Muscle of leg (tissue), 11 donors: ENCODE results near the gene CSKMT. TPM values are rescaled to one million over a fixed set of nuclear protein-coding genes. Genes with fewer than 3 reads are reported as not detected.
"Not testable (repeated sequence)": the region's sequence is repeated elsewhere in the genome, so short reads cannot be mapped to it uniquely, and the experiment has no call there.

ENCODE experiments used
- DNase-seq: peaks from one replicate; pipeline ENCODE4 v3.0.0; 2013
- H3K27ac ChIP-seq: one replicate; pipeline ENCODE4 v1.5.1; 2013; ENCODE audit warnings: mild to moderate bottlenecking, low read length, control low read depth
- H3K27me3 ChIP-seq: one replicate; pipeline ENCODE4 v1.6.1; 2013; ENCODE audit warnings: low read length; ENCODE audit not compliant: control insufficient read depth, insufficient read depth
- H3K36me3 ChIP-seq: one replicate; pipeline ENCODE4 v1.6.1; 2013; ENCODE audit warnings: low read length; ENCODE audit not compliant: control insufficient read depth, insufficient read depth
- H3K4me1 ChIP-seq: one replicate; pipeline ENCODE4 v1.6.1; 2013; ENCODE audit warnings: low read length; ENCODE audit not compliant: control insufficient read depth, insufficient read depth
- H3K4me3 ChIP-seq: one replicate; pipeline ENCODE4 v1.5.1; 2013; ENCODE audit warnings: low read length, control low read depth
- H3K9me3 ChIP-seq: replicated peaks from 2 replicates; pipeline ENCODE4 v1.6.1; 2013; ENCODE audit warnings: low read depth, low read length; ENCODE audit not compliant: control insufficient read depth
- WGBS: methylation state at CpG from one replicate; pipeline ENCODE4 v1.1.5; 2013; ENCODE audit warnings: missing lambda C conversion rate; ENCODE audit not compliant: insufficient coverage; 5-methylcytosine and 5-hydroxymethylcytosine counted together
- polyA plus RNA-seq, 8 donors: library from polyadenylated mRNA; unstranded; fragments of 120-200 nt; gene quantifications; one replicate each; pipeline versions ENCODE4 v1.2.1 to v1.2.3, GENCODE V29; 2013; ENCODE audit warnings: inconsistent platforms in 1 of 8, low replicate concordance in 1 of 8; ENCODE audit not compliant: insufficient read length in 8 of 8, insufficient read depth in 1 of 8
- total RNA-seq: library from RNA; stranded (reverse); fragments of 120-200 nt; gene quantifications from one replicate; pipeline ENCODE4 v1.2.4, GENCODE V29; 2013

Gene CSKMT
- total and polyA plus RNA-seq, 9 donors, result 2.6 to 7.6 (median 4.1) TPM

DNA sequence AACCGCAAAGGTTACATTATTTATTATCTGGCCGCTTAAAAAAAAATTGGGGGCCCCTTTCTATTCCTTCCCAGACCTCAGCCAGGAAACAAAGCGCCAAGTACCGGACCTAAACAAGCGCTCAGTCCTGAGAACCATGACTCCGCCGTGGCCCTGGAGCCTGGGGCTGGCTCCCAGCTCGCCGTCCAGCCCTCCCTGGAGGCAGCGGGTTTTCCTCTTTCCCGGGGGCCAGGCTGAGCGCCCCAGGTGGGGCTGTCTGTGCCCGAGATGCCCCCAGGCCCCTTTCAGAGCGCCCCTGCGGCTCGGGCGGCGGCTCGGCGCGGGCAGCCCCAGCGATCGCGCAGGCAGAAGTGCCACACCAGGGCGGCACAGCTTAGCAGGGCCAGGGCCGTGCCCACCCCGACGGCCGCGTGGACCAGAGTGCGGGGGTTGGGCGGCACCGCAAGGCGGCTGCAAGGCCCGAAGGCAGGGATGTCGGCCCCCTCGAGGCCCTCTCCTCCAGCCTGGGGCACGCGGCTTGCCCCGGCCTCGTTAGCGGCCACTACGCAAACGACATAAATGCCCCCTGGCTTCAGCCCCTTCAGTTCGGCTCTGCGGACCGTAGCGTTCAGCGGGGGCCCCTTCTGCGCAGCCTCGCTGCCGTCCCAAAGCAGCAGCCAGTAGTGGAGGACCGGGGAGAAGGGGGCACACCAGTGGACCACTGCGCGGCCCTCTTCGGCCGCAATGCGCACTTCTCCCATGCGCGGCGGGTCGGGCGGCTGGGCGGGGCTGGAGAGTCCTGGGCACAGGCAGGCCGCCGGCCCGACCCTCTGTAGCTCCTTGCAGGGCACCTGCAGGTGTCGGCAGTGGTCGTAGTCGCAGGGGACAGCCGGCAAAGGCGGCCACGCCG lies 22.6 kb downstream of the CSKMT start:
- Histone ChIP-seq H3K36me3 (peaks cover 24% of the 10 kb centered on the region), H3K9me3 (no peaks in the 10 kb centered on the region), H3K4me3 (peak overlapping the region; percentile 46), H3K27me3 (peaks cover 7% of the 10 kb centered on the region), H3K4me1 (peaks cover 36% of the 10 kb centered on the region), H3K27ac (peak overlapping the region; percentile 96)
- WGBS, result 19% methylated on average over 74 of the region's 74 CpGs
- DNase-seq, result no peak

DNA sequence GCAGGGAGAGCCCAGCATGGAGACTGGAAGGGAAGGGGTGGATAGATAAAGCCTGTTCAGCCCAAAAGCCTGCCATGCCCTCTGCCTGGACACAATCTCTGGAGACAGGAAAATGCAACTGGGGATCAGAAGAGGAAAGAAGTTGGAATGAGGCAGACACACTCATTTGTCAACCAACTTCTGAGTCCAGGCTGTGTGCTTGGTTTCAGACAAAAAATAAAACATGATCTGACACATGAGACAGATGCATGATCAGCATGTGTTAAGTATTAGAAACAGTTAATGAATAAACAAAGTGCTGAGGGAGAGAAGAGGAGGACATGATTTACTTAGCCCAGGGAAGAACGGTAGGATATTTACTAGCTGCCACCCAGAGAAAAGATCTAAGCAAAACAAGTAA lies 23.4 kb downstream of the CSKMT start:
- WGBS, result no CpG with 5 or more reads among the region's 1 CpG

DNA sequence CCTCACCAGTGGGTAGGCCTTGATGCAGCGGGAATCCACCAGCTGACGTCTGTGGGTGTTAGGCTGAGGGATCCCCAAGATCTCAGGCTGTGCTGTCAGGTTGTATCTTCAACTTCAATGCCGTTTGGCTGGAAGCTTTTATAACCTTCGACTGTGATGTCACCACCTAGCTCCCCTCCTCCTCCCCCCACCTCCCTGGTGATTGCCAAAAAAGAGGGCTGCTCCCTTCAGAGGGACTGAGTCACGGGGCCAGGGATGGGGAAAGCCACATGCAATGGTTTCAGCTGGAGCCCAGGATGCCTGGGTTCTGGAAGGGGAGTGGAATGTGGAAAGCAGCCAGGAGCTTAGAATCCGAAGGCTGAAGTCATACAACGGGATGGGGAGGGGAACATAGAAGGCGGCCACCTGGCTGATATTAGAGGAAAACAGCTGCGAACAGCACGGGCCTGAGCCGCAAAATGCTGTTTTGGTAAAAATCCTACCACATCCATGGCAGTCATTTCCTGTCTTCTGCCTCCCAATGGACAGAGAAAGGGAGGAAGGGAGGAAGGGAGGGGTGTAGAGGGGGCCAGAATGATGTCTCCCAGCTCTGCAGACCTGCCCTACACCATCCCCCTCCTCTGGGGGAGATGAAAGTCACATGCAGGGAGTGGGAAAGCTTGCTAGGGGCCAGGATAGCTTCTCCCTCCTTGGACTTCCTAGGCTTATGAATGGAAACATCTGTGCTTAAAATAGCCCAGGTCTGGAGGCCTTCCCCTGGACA lies 24.5 kb downstream of the CSKMT start, which contains the start of gene LRRN4CL:
TSS of gene LRRN4CL (minus strand) at position 110 of the 763 bp plus-strand sequence. CDS start 1,022 bp downstream, outside the sequence.
- H3K4me3 ChIP-seq, result peak within 1 kb of the TSS; percentile 46

More for the DNA sequence above, 23.4 kb downstream of the CSKMT start:
- peaks cover 7% of the 10 kb centered on the region for H3K27me3 ChIP-seq
- H3K27ac ChIP-seq, result peak overlapping the region; percentile 96
- DNase-seq, result no peak
- no peaks in the 10 kb centered on the region for H3K9me3 ChIP-seq
- peaks cover 36% of the 10 kb centered on the region for H3K4me1 ChIP-seq
- H3K4me3 ChIP-seq, result peak overlapping the region; percentile 46
- H3K36me3 ChIP-seq, result peaks cover 30% of the 10 kb centered on the region

DNA sequence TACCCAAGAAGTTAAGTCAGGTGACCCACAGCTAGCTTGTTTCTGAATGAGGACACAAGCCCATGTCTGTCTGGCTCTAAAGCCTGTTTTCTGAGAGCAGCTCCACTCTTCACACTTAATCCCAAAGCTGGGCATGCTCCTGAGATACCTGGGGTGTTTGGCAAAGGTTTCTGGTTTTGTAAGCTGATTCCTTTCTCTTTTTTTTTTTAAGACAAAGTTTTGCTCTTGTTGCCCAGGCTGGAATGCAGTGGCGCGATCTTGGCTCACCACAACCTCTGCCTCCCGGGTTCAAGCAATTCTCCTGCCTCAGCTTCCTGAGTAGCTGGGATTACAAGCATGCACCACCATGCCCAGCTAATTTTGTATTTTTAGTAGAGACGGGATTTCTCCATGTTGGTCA lies 28.5 kb downstream of the CSKMT start:
- not testable (repeated sequence) for H3K4me3 ChIP-seq, H3K27me3 ChIP-seq, H3K27ac ChIP-seq, H3K9me3 ChIP-seq, DNase-seq
- no CpG with 5 or more reads among the region's 4 CpGs for WGBS
- Histone ChIP-seq H3K36me3 (peaks cover 44% of the 10 kb centered on the region), H3K4me1 (peaks cover 28% of the 10 kb centered on the region)

More for the DNA sequence above, 24.5 kb downstream of the CSKMT start, which contains the start of gene LRRN4CL:
- H3K27me3 ChIP-seq, result peaks cover 7% of the 10 kb centered on the region
- peaks cover 36% of the 10 kb centered on the region for H3K4me1 ChIP-seq
- peak within 1 kb of the TSS; percentile 96 for H3K27ac ChIP-seq
- H3K9me3 ChIP-seq, result no peaks in the 10 kb centered on the region
- peak; percentile 97 for DNase-seq
- WGBS, result 8% methylated on average over 2 of the region's 11 CpGs
- H3K36me3 ChIP-seq, result peaks cover 38% of the 10 kb centered on the region

DNA sequence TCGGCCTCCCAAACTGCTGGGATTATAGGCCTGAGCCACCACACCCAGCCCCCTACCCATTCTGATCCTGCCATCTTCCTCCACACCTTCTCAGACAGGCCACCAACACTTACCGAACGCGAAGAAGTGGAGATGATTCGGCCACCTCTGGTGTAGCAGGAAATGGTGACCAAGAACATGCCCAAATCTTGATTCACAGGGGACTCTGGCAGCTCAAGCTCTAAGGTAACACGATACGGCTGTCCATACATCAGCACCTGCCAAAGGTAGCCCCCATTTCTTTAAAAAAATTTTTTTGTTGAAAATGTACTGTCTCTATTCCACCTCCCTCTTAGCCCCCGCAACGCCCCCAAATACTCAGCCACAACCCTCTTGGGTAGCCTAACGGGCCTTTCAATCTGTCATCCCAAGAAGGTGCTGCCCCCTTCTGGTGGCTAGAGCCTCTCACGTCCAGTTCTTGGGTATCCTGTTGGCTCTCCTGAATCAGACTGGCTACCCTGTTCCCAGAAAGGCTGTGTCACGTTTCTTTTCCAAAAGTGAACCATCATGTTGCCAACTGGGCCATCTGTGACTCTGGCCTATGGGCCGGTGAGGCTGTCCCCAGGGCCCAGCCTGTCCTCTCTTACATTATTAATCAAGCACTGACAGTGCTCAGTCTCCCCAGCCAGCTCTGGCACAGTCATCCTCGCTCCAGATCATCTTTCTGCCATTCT lies 29.5 kb downstream of the CSKMT start:
- Histone ChIP-seq H3K27me3 (no peaks in the 10 kb centered on the region), H3K4me3 (no peak overlapping the region), H3K9me3 (no peaks in the 10 kb centered on the region), H3K4me1 (peaks cover 18% of the 10 kb centered on the region), H3K36me3 (peaks cover 44% of the 10 kb centered on the region), H3K27ac (no peak overlapping the region)
- WGBS, result 37% methylated on average over 13 of the region's 14 CpGs
- DNase-seq, result peak; percentile 89

DNA sequence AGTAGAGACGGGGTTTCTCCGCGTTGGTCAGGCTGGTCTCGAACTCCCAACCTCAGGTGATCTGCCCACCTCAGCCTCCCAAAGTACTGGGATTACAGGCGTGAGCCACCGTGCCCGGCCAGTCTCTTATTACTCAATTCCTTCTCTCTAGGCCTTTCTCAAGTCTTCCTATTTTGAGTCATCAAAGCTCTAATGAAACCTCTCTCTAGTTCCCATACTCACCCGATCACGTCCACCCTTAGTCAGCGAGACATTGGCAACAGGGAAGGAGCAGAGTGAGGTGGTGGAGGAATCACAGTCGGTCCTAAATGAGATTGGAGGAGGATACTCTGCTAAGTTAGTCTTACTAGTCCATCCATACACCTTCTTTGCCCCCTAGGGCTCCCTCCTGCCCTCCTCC lies 37.1 kb downstream of the CSKMT start:
- 100% methylated on average over 3 of the region's 11 CpGs for WGBS
- H3K4me3 ChIP-seq, result no peak overlapping the region
- no peaks in the 10 kb centered on the region for H3K27me3 ChIP-seq
- no peak overlapping the region for H3K27ac ChIP-seq
- H3K9me3 ChIP-seq, result no peaks in the 10 kb centered on the region
- DNase-seq, result no peak
- H3K36me3 ChIP-seq, result peaks cover 24% of the 10 kb centered on the region
- peaks cover 21% of the 10 kb centered on the region for H3K4me1 ChIP-seq

DNA sequence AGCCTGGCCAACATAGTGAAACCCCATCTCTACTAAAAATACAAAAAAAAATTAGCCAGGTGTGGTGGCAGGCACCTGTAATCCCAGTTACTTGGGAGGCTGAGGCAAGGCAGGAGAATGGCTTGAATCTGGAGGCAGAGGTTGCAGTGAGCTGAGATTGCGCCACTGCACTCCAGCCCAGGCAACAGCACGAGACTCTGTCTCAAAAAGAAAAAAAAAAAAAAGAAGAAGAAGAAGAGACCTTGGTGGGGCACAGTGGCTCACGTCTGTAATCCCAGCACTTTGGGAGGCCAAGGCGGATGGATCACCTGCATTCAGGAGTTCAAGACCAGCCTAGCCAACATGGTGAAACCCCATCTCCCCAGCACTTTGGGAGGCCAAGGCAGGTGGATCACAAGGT lies 38.8 kb downstream of the CSKMT start:
- H3K4me1 ChIP-seq, result peaks cover 33% of the 10 kb centered on the region
- H3K27me3 ChIP-seq, H3K4me3 ChIP-seq, H3K9me3 ChIP-seq, H3K27ac ChIP-seq, DNase-seq: not testable (repeated sequence)
- 100% methylated on average over 1 of the region's 4 CpGs for WGBS
- H3K36me3 ChIP-seq, result peaks cover 26% of the 10 kb centered on the region

DNA sequence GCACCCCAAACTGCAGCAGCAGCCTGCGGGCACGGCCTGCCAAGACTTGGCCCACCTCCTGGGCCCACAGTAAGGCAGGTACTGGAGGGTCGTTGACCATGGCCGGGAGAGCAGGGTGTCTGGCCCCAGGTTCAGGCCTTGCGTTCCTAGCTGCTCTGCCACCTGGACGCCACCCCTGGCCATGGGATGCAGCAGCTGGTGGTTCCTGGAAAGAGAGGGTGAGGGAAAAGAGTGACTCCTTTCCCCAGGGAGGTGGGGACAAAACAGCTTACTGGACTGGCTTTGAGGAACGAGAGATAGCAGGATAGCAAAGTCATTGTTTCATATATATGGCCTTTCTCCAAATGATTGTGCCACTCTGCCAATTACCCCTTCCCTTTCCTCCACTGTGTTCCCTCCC lies 40.3 kb downstream of the CSKMT start:
- H3K9me3 ChIP-seq, result no peaks in the 10 kb centered on the region
- peak overlapping the region; percentile 92 for H3K4me3 ChIP-seq
- 66% methylated on average over 5 of the region's 7 CpGs for WGBS
- H3K36me3 ChIP-seq, result peaks cover 27% of the 10 kb centered on the region
- peak overlapping the region; percentile 89 for H3K27ac ChIP-seq
- H3K4me1 ChIP-seq, result peaks cover 41% of the 10 kb centered on the region
- H3K27me3 ChIP-seq, result no peaks in the 10 kb centered on the region
- no peak for DNase-seq

DNA sequence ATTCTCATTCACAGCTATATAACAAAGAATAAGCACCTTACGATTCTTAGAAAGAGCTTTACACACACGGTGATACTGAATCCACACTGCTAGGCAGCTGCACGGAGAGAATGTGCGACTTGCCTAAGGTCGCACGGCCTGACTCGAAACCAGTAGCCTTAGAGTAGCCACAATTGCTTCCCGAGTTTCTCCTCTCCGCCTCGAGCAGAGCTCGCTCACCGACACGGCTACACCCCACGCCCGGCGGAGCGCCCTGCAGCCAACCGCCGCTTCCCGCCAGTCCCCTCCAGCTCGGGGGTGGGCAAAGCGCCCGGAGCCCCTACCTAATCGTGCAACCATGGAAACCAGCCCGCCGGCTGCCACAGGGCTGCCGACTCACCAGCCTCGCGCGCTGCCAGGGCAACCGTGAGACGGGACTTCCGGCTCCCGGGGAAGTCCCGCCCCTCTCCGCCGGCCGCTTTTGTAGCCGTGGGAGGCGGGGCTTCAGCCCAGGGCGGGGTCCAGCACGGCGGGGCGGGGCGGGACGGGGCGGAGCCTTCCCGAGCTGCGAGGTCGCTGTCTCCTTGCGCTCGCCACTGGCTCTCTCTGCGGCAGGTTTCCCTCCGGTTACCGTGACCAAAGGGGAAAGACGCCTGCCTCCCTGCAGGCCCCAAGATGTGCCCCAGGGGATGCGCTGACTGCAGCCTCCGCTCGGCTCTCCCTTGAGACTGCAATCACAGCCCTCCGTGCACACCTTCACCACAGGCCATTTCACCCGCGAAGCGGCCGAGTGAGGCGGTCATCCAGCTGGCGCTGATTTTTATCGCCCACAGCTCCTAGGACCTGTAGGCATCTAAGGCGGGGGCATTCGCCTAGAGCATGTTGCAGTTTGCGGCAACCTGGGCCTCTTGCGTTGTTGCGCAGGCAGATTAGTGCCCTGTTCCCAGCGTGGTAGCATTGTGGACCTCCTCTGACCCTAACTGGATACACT lies 41.1 kb downstream of the CSKMT start:
- H3K36me3 ChIP-seq, result peaks cover 28% of the 10 kb centered on the region
- H3K27ac ChIP-seq, result peak overlapping the region; percentile 89
- peak; percentile 95 for DNase-seq
- no peaks in the 10 kb centered on the region for H3K27me3 ChIP-seq
- peaks cover 43% of the 10 kb centered on the region for H3K4me1 ChIP-seq
- WGBS, result 3% methylated on average over 73 of the region's 73 CpGs
- H3K9me3 ChIP-seq, result no peaks in the 10 kb centered on the region
- peak overlapping the region; percentile 92 for H3K4me3 ChIP-seq
